ENCODE data around the gene DLG1. TPM values are rescaled to one million over a fixed set of nuclear protein-coding genes. Genes with fewer than 3 reads are reported as not detected.

DLG1 gene
- total and polyA plus RNA-seq, 9 of the 15 experiments (the other 6 are each of a cell fraction or from before 2014, with no cell fraction given): 9.4 to 63.5 (median 43.6) TPM

- TF ChIP-seq NRF1 (conservative IDR thresholded peaks at IDR 0.05 in 1 of 2, IDR thresholded peaks at IDR 0.05 in 1 of 2) (0 out of 4 replicates have a peak, but pooled peaks of 1 of the 2 experiments have one; percentile 9), ZNF395 (CRISPR knock-in tag; IDR thresholded peaks at IDR 0.05) (0 out of 2 replicates have a peak, but pooled peaks have one; percentile 53), NR2C2 (CRISPR knock-in tag; IDR thresholded peaks at IDR 0.05) (no peak), NR2C2 (tag; IDR thresholded peaks at IDR 0.05) (peak; percentile 66), RBM15 (IDR thresholded peaks at IDR 0.05; ENCODE audit: insufficient read depth, low read length) (no peak), ZNF316 (IDR thresholded peaks at IDR 0.05) (peak; percentile 98), JUND (IDR thresholded peaks at IDR 0.05; ENCODE audit: borderline replicate concordance, low read depth, low read length) (peak; percentile 75), JUND (tag; IDR thresholded peaks at IDR 0.05; ENCODE audit: borderline replicate concordance, low read depth, low read length) (peak; percentile 58; the same call in 1 of the 3 replicates), ZNF584 (CRISPR knock-in tag; IDR thresholded peaks at IDR 0.05; ENCODE audit: low read depth) (peak; percentile 93), IRF9 (tag; IDR thresholded peaks at IDR 0.05) (peak; percentile 61; the same call in 1 of the 2 replicates), ZNF644 (tag; IDR thresholded peaks at IDR 0.05; ENCODE audit: low read depth) (0 out of 2 replicates have a peak, but pooled peaks have one; percentile 35), CEBPB (tag; IDR thresholded peaks at IDR 0.05) (peak; percentile 89), DEAF1 (CRISPR knock-in tag; IDR thresholded peaks at IDR 0.05) (peak; percentile 42; the same call in 1 of the 2 replicates), MAFK (IDR thresholded peaks at IDR 0.05; ENCODE audit: low read length) (peak; percentile 88), ZNF668 (CRISPR knock-in tag; IDR thresholded peaks at IDR 0.05) (0 out of 2 replicates have a peak, but pooled peaks have one; percentile 38), E2F5 (CRISPR knock-in tag; IDR thresholded peaks at IDR 0.05) (no peak), NFRKB (IDR thresholded peaks at IDR 0.05; ENCODE audit: low read depth) (0 out of 2 replicates have a peak, but pooled peaks have one; percentile 57), TCFL5 (CRISPR knock-in tag; conservative IDR thresholded peaks at IDR 0.05) (0 out of 2 replicates have a peak, but pooled peaks have one; percentile 20), RHOXF2B (CRISPR knock-in tag; conservative IDR thresholded peaks at IDR 0.05) (0 out of 2 replicates have a peak, but pooled peaks have one; percentile 57)
Measured at GRCh38 chr3:197309528-197310361, 11.3 kb upstream of the DLG1 start (continued).
